ENCODE measurements around the gene ASB9. TPM values are rescaled to one million over a fixed set of nuclear protein-coding genes. Genes with fewer than 3 reads are reported as not detected.

ASB9 gene
- total and polyA plus RNA-seq, 4 donors: 2.4 to 11.3 (median 2.9) TPM

DNA sequence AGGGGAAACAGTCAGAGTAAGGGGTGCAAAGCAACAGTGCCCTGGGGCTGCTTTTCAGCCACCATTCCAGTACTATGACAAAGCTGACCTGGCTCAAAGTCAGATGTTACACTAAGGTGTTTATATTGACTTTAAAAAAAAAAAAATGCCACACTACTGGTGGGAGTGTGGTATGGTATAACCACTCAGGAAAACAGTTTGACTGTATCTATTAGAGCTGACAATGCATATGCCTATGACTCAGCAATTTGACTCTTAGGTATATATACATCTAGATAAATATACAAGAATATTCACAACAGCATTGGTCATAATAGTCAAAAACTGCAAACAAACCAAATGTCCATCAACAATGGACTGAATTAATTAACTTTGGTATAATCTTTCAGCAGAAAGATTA is 15.0 kb downstream of the ASB9 start:
- Histone ChIP-seq H3K27ac (ENCODE audit: low read depth in 1 of 2, low read length in 2 of 2) (no peak overlapping the region), H3K4me1 (ENCODE audit: control insufficient read depth in 4 of 4, insufficient read depth in 4 of 4, low read length in 3 of 4) (no peaks in the 10 kb centered on the region), H3K9me3 (ENCODE audit: control insufficient read depth in 4 of 4, low read length in 3 of 4) (no peaks in the 10 kb centered on the region), H3K9ac (ENCODE audit: low read depth in 1 of 2, low read length in 2 of 2) (no peak overlapping the region), H3K4me3 (ENCODE audit: low read depth in 1 of 3, low read length in 3 of 3) (no peak overlapping the region), H3K36me3 (ENCODE audit: control insufficient read depth in 4 of 4, insufficient read depth in 3 of 4, low read depth in 1 of 4, low read length in 3 of 4) (no peaks in the 10 kb centered on the region), H3K27me3 (ENCODE audit: control insufficient read depth in 4 of 4, insufficient read depth in 4 of 4, low read length in 3 of 4) (no peaks in the 10 kb centered on the region)
- TF ChIP-seq TAF1 (conservative IDR thresholded peaks at IDR 0.05): no peak
- no peak for TF ChIP-seq RXRA (IDR thresholded peaks at IDR 0.05)
- TF ChIP-seq FOXA2 (IDR thresholded peaks at IDR 0.05): no peak
- TF ChIP-seq NR2F2 (IDR thresholded peaks at IDR 0.05): no peak
- TF ChIP-seq RAD21 (IDR thresholded peaks at IDR 0.05): no peak
- no peak for TF ChIP-seq GABPA (IDR thresholded peaks at IDR 0.05 in 1 of 2, conservative IDR thresholded peaks at IDR 0.05 in 1 of 2)
- no peak for TF ChIP-seq SP1 (IDR thresholded peaks at IDR 0.05)
- no peak for TF ChIP-seq JUND (IDR thresholded peaks at IDR 0.05)
- TF ChIP-seq, protein P1, sequence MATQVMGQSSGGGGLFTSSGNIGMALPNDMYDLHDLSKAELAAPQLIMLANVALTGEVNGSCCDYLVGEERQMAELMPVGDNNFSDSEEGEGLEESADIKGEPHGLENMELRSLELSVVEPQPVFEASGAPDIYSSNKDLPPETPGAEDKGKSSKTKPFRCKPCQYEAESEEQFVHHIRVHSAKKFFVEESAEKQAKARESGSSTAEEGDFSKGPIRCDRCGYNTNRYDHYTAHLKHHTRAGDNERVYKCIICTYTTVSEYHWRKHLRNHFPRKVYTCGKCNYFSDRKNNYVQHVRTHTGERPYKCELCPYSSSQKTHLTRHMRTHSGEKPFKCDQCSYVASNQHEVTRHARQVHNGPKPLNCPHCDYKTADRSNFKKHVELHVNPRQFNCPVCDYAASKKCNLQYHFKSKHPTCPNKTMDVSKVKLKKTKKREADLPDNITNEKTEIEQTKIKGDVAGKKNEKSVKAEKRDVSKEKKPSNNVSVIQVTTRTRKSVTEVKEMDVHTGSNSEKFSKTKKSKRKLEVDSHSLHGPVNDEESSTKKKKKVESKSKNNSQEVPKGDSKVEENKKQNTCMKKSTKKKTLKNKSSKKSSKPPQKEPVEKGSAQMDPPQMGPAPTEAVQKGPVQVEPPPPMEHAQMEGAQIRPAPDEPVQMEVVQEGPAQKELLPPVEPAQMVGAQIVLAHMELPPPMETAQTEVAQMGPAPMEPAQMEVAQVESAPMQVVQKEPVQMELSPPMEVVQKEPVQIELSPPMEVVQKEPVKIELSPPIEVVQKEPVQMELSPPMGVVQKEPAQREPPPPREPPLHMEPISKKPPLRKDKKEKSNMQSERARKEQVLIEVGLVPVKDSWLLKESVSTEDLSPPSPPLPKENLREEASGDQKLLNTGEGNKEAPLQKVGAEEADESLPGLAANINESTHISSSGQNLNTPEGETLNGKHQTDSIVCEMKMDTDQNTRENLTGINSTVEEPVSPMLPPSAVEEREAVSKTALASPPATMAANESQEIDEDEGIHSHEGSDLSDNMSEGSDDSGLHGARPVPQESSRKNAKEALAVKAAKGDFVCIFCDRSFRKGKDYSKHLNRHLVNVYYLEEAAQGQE (IDR thresholded peaks at IDR 0.05): no peak
- TF ChIP-seq HNF4A (conservative IDR thresholded peaks at IDR 0.05): no peak
- TF ChIP-seq, protein P2, sequence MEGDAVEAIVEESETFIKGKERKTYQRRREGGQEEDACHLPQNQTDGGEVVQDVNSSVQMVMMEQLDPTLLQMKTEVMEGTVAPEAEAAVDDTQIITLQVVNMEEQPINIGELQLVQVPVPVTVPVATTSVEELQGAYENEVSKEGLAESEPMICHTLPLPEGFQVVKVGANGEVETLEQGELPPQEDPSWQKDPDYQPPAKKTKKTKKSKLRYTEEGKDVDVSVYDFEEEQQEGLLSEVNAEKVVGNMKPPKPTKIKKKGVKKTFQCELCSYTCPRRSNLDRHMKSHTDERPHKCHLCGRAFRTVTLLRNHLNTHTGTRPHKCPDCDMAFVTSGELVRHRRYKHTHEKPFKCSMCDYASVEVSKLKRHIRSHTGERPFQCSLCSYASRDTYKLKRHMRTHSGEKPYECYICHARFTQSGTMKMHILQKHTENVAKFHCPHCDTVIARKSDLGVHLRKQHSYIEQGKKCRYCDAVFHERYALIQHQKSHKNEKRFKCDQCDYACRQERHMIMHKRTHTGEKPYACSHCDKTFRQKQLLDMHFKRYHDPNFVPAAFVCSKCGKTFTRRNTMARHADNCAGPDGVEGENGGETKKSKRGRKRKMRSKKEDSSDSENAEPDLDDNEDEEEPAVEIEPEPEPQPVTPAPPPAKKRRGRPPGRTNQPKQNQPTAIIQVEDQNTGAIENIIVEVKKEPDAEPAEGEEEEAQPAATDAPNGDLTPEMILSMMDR (IDR thresholded peaks at IDR 0.05; ENCODE audit: low read depth, low read length, missing input control): no peak
- TF ChIP-seq HNF4G (IDR thresholded peaks at IDR 0.05): no peak
- TF ChIP-seq, protein P3, sequence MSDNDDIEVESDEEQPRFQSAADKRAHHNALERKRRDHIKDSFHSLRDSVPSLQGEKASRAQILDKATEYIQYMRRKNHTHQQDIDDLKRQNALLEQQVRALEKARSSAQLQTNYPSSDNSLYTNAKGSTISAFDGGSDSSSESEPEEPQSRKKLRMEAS (IDR thresholded peaks at IDR 0.05): no peak
- TF ChIP-seq, protein P4, sequence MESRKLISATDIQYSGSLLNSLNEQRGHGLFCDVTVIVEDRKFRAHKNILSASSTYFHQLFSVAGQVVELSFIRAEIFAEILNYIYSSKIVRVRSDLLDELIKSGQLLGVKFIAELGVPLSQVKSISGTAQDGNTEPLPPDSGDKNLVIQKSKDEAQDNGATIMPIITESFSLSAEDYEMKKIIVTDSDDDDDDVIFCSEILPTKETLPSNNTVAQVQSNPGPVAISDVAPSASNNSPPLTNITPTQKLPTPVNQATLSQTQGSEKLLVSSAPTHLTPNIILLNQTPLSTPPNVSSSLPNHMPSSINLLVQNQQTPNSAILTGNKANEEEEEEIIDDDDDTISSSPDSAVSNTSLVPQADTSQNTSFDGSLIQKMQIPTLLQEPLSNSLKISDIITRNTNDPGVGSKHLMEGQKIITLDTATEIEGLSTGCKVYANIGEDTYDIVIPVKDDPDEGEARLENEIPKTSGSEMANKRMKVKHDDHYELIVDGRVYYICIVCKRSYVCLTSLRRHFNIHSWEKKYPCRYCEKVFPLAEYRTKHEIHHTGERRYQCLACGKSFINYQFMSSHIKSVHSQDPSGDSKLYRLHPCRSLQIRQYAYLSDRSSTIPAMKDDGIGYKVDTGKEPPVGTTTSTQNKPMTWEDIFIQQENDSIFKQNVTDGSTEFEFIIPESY (IDR thresholded peaks at IDR 0.05): no peak
- no peak for DNase-seq (ENCODE audit: low spot score)

DNA sequence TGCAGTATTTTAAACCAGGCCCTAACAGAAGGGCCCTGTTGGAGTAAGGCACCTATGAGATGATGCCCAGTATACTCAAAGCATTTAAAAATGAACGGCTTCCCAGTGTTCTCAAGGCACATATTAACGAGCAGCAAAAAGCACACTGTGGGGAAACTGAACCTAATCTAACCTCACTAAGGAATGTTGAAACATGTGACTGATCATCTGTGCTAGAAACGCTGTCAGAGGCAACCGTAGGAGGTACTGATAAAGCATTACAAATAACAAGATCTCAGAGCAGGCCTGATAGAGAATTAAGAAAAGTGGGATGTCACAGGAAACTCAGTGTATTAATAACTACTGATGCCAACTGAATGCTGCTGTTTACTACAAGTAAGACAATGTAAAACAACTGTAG is 24.0 kb downstream of the ASB9 start:
- peaks cover 0 to 4% (median 0%) of the 10 kb centered on the region in 4 donors for H3K36me3 ChIP-seq (ENCODE audit: control insufficient read depth in 4 of 4, insufficient read depth in 3 of 4, low read depth in 1 of 4, low read length in 3 of 4)
- no peaks in the 10 kb centered on the region for H3K4me1 ChIP-seq (ENCODE audit: control insufficient read depth in 4 of 4, insufficient read depth in 4 of 4, low read length in 3 of 4)
- no peak overlapping the region for H3K9ac ChIP-seq (ENCODE audit: low read depth in 1 of 2, low read length in 2 of 2)
- H3K4me3 ChIP-seq (ENCODE audit: low read depth in 1 of 3, low read length in 3 of 3): no peak overlapping the region
- 78% methylated on average over 4 of the region's 4 CpGs for WGBS
- H3K27ac ChIP-seq (ENCODE audit: low read depth in 1 of 2, low read length in 2 of 2): no peak overlapping the region
- H3K27me3 ChIP-seq (ENCODE audit: control insufficient read depth in 4 of 4, insufficient read depth in 4 of 4, low read length in 3 of 4): no peaks in the 10 kb centered on the region
- DNase-seq (ENCODE audit: low spot score): no peak
- no peaks in the 10 kb centered on the region for H3K9me3 ChIP-seq (ENCODE audit: control insufficient read depth in 4 of 4, low read length in 3 of 4)
- TF ChIP-seq, protein P1 (IDR thresholded peaks at IDR 0.05): no peak
- TF ChIP-seq, protein P5, sequence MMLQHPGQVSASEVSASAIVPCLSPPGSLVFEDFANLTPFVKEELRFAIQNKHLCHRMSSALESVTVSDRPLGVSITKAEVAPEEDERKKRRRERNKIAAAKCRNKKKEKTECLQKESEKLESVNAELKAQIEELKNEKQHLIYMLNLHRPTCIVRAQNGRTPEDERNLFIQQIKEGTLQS (IDR thresholded peaks at IDR 0.05): no peak
- TF ChIP-seq RXRA (IDR thresholded peaks at IDR 0.05): no peak
- TF ChIP-seq HNF4A (conservative IDR thresholded peaks at IDR 0.05): no peak
- TF ChIP-seq, protein P2 (IDR thresholded peaks at IDR 0.05; ENCODE audit: low read depth, low read length, missing input control): no peak
- TF ChIP-seq TAF1 (conservative IDR thresholded peaks at IDR 0.05): no peak
- TF ChIP-seq, protein P3 (IDR thresholded peaks at IDR 0.05): no peak
- no peak for TF ChIP-seq FOXA2 (IDR thresholded peaks at IDR 0.05)
- no peak for TF ChIP-seq RAD21 (IDR thresholded peaks at IDR 0.05)
- no peak for TF ChIP-seq FOXA1 (IDR thresholded peaks at IDR 0.05)
- no peak for TF ChIP-seq HNF4G (IDR thresholded peaks at IDR 0.05)
- TF ChIP-seq SP1 (IDR thresholded peaks at IDR 0.05): no peak
- TF ChIP-seq EGR1 (IDR thresholded peaks at IDR 0.05; ENCODE audit: low read depth in 2 of 2): no peak
- TF ChIP-seq JUND (IDR thresholded peaks at IDR 0.05): no peak
- no peak for TF ChIP-seq YY1 (IDR thresholded peaks at IDR 0.05)
